NCI-H774 (cell line): Measurements from ENCODE around the gene NDUFV1.

Experiments used
- DNase-seq: peaks from one replicate; lab custom pipeline; 2025; lab: John Stamatoyannopoulos, UW

NDUFV1 gene

GRCh38 chr11:67640758-67641337 lies 34.1 kb downstream of the NDUFV1 start:
- DNase-seq = no peak

- DNase-seq = no peak
Measured at GRCh38 chr11:67641338-67642172, 34.8 kb downstream of the NDUFV1 start.

GRCh38 chr11:67642173-67643120 lies 35.7 kb downstream of the NDUFV1 start:
- DNase-seq = no peak

GRCh38 chr11:67644042-67644441 lies 37.3 kb downstream of the NDUFV1 start:
- no peak for DNase-seq

- no peak for DNase-seq
Measured at GRCh38 chr11:67644472-67645418, 38.0 kb downstream of the NDUFV1 start.

- no peak for DNase-seq
Measured at GRCh38 chr11:67645521-67646461, 39.1 kb downstream of the NDUFV1 start.

- no peak for DNase-seq
Measured at GRCh38 chr11:67646535-67647336, 40.0 kb downstream of the NDUFV1 start.

- DNase-seq = no peak
Measured at GRCh38 chr11:67647471-67647870, 40.7 kb downstream of the NDUFV1 start.

GRCh38 chr11:67648140-67648795 lies 41.5 kb downstream of the NDUFV1 start:
- DNase-seq = no peak

- DNase-seq = no peak
Measured at GRCh38 chr11:67648796-67649613, 42.3 kb downstream of the NDUFV1 start.

GRCh38 chr11:67649634-67650510 lies 43.1 kb downstream of the NDUFV1 start:
- DNase-seq = no peak

GRCh38 chr11:67651976-67652781 lies 45.4 kb downstream of the NDUFV1 start:
- no peak for DNase-seq

- no peak for DNase-seq
Measured at GRCh38 chr11:67652965-67653845, 46.5 kb downstream of the NDUFV1 start.

- no peak for DNase-seq
Measured at GRCh38 chr11:67654225-67654624, 47.5 kb downstream of the NDUFV1 start.
